ENCODE results near the gene LAMB1.

LAMB1 gene

GRCh38 chr7:107998660-107999480 lies 4.1 kb downstream of the LAMB1 start:
- DNase-seq (ENCODE audit: low read depth in 2 of 2): no peak

- no peak for DNase-seq (ENCODE audit: low read depth in 2 of 2)
Observed at GRCh38 chr7:107998150-107998549, 4.8 kb downstream of the LAMB1 start.

- no peak for DNase-seq (ENCODE audit: low read depth in 2 of 2)
Observed at GRCh38 chr7:107996072-107996882, 6.7 kb downstream of the LAMB1 start.

- DNase-seq (ENCODE audit: low read depth in 2 of 2): no peak
Observed at GRCh38 chr7:107995184-107996071, 7.5 kb downstream of the LAMB1 start.

GRCh38 chr7:107994421-107995030 lies 8.4 kb downstream of the LAMB1 start:
- no peak for DNase-seq (ENCODE audit: low read depth in 2 of 2)

- no peak for DNase-seq (ENCODE audit: low read depth in 2 of 2)
Observed at GRCh38 chr7:107993891-107994291, 9.1 kb downstream of the LAMB1 start.

- no peak for DNase-seq (ENCODE audit: low read depth in 2 of 2)
Observed at GRCh38 chr7:107989618-107990373, 13.2 kb downstream of the LAMB1 start.

GRCh38 chr7:107982918-107983389 lies 20.0 kb downstream of the LAMB1 start:
- DNase-seq (ENCODE audit: low read depth in 2 of 2): no peak

- DNase-seq (ENCODE audit: low read depth in 2 of 2): no peak
Observed at GRCh38 chr7:107982042-107982840, 20.7 kb downstream of the LAMB1 start.

- DNase-seq (ENCODE audit: low read depth in 2 of 2): no peak
Observed at GRCh38 chr7:107981466-107981865, 21.5 kb downstream of the LAMB1 start.

- DNase-seq (ENCODE audit: low read depth in 2 of 2): no peak
Observed at GRCh38 chr7:107980671-107981190, 22.2 kb downstream of the LAMB1 start.

- DNase-seq (ENCODE audit: low read depth in 2 of 2): no peak
Observed at GRCh38 chr7:107980171-107980570, 22.8 kb downstream of the LAMB1 start.

- DNase-seq (ENCODE audit: low read depth in 2 of 2): no peak
Observed at GRCh38 chr7:107978815-107979408, 24.0 kb downstream of the LAMB1 start.

- no peak for DNase-seq (ENCODE audit: low read depth in 2 of 2)
Observed at GRCh38 chr7:107977048-107977447, 25.9 kb downstream of the LAMB1 start.

- DNase-seq (ENCODE audit: low read depth in 2 of 2): no peak
Observed at GRCh38 chr7:107976620-107977019, 26.3 kb downstream of the LAMB1 start.

GRCh38 chr7:107975394-107976013 lies 27.5 kb downstream of the LAMB1 start:
- DNase-seq (ENCODE audit: low read depth in 2 of 2): no peak

- no peak for DNase-seq (ENCODE audit: low read depth in 2 of 2)
Observed at GRCh38 chr7:107973861-107974260, 29.1 kb downstream of the LAMB1 start.

- DNase-seq (ENCODE audit: low read depth in 2 of 2): no peak
Observed at GRCh38 chr7:107972941-107973376, 30.0 kb downstream of the LAMB1 start.

GRCh38 chr7:107972075-107972482 lies 30.9 kb downstream of the LAMB1 start:
- DNase-seq (ENCODE audit: low read depth in 2 of 2): no peak

Measured in stimulated activated CD8-positive, alpha-beta memory T cell treated with anti-CD3 and anti-CD28 coated beads, Interleukin-2, amount 100 ng/mL, for 1 hour (primary cell).